Loucy (cell line): Measurements from ENCODE around the gene PRKX.
"Not testable (repeated sequence)": the region's sequence is repeated elsewhere in the genome, so short reads cannot be mapped to it uniquely, and the experiment has no call there.

Source experiments
- CTCF ChIP-seq: fragments of 200-600 bp; sonication (generic); conservative IDR thresholded peaks from 2 replicates; pipeline ENCODE4 v1.5.1; 2014; ENCODE audit warnings: mild to moderate bottlenecking, antibody characterized with exemption, low read length
- EZH2phosphoT487 ChIP-seq: fragments of 200-600 bp; IDR thresholded peaks from 2 replicates; pipeline ENCODE4 v1.6.1; 2018; ENCODE audit warnings: antibody characterized with exemption, mild to moderate bottlenecking, moderate library complexity, borderline replicate concordance

- TF ChIP-seq CTCF, EZH2phosphoT487: not testable (repeated sequence)
Measured at GRCh38 chrX:3703251-3703650, 10.2 kb downstream of the PRKX start.
